GM10847 (cell line): Measurements from ENCODE around the gene PIAS1.

Experiments
- POLR2A ChIP-seq: IDR thresholded peaks from 2 replicates; pipeline ENCODE4 v1.6.1; 2011; ENCODE audit not compliant: insufficient read length; ENCODE audit errors: extremely low read depth

PIAS1 gene

DNA sequence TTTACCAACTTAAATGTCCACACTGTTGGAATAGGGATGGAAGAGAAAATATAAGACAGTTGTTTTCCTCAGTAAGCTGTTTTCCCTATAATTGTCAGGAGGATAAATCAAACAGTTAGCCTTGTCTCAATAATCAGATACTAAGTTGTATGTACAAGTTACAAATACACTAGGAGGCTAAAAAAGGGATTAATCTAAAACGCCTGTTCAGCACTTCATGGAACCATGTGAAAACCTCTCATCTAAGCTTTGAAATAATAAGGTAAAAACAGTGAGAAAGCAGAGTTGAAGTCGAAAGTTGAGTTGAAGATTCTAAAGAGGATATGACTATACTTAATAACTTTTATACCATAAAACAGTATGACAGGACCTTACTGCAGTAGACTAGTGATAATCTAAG is 89.0 kb downstream of the PIAS1 start:
- TF ChIP-seq POLR2A = no peak

DNA sequence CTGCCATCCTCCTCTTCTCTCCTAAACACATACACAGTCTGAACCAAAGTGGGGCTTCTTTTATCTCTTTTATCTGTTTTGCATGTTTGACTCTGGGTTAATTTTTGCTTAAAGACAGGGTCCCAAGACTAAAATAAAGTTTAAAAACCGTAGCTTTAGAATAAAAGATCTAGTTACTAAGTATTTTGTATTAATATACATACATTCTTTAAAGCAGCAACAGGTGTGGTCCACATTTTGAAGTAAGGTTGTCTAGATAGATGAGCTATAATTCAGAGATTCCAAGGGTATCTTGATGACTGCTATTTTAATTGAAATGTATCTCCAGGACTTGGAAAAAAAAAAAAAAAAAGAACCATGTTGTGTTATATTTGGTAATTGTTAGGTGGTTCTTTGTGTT is 89.7 kb downstream of the PIAS1 start:
- TF ChIP-seq POLR2A = no peak

DNA sequence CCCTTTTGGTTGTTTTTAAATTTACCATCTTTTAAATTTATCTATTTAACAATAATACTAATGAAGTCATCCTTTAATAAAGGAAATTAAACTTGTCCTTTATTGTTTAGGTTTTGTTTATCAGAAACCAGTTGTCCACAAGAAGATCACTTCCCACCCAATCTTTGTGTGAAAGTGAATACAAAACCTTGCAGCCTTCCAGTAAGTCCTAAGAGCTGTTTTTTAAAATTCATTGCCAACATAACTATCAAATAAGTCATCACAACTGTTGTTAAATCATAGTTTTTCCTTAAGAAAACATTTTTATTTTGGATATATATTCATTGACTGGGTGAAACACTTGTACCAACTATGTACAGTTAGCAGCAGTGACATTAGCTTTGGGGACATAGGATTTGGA is 91.6 kb downstream of the PIAS1 start:
- TF ChIP-seq POLR2A = no peak

DNA sequence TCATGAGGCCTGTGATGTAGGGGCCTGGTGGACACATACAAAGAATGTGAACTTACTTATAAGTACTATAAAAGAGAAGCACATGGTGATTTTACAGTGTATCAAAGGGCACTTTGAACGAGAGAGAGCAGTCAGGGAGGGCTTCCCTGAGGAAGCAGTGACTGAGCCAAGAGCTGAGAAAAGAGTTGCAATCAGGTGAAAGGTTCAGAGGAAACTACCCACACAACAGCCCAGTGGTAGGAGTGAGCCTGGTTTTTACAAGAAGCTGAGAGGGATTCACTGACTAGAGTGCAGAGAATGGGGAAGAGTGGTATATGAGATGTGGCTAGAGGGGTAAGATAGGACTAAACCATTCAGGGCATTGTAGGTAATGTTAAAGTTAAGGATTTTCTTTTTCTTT is 93.9 kb downstream of the PIAS1 start:
- no peak for TF ChIP-seq POLR2A

DNA sequence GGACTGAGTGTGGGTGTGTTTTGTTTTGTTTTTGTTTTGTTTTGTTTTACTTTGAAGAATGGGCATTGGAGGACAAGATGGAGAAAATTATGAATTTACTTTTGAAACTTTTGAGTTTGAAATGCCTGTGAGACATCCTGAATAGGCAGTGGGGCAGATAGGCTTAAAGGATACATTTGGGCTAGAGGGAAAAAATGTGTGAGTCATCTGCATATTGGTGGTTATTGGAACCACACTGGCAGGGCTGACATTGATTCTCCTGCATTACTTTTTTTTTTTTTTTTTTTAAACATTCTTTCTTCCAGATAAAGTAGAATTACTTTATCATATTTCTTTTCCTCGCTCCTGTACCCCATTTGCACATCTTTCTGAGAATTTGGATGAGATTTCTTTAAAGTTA is 94.9 kb downstream of the PIAS1 start:
- no peak for TF ChIP-seq POLR2A

DNA sequence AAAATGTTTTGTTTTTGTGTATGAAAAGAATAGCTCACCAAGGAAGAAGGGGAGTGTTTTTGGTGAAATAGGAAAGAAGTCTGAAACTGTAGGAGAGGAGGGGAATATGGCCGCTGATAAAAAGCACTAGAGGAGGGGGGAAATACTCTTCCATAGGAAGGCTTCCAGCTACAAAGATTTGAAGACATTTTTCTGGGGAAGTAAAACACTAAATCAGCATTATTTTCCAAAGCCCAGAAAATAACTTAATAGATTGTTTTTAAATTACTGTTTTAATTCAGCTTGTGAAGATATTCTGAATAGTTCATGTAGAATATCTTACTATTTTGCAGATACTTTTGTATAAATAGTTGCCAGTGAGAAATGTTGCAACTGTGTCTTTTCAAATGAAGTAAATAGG is 96.1 kb downstream of the PIAS1 start:
- no peak for TF ChIP-seq POLR2A

DNA sequence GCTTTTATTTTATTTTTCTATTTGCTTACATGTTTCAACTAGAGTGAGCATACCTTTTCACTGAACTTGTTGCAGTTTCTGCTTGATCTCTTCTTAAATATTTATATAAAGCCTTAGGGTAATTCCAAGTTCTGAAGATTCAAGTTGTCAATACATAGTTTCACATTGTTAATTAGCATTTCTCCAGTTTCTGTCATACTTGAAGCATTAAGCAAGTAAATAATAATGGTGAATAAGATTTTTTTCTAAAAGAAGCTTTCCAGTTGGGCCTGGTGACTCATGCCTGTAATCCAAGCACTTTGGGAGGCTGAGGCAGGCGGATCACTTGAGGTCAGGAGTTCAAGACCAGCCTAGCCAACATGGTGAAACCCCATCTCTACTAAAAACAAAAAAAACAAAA is 97.2 kb downstream of the PIAS1 start:
- no peak for TF ChIP-seq POLR2A

DNA sequence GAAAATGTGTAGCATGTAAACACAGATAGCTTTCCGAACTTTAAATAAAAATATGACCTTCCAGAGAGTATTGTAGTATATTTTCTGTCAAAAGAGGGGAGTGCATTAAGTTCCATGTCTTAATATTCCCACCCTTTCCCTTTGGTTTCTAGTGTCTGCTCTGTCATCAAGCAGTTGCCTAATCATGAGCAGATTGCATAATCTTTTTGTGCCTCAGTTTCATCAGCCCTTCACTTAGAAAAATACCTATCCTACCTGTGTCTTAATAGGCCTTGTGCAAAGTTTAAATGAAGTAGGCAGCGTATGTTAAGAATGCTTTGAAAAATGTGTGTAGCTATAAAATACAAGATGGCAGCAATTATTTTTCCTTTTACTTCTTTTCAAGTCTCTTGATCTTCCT is 98.2 kb downstream of the PIAS1 start:
- TF ChIP-seq POLR2A = no peak

DNA sequence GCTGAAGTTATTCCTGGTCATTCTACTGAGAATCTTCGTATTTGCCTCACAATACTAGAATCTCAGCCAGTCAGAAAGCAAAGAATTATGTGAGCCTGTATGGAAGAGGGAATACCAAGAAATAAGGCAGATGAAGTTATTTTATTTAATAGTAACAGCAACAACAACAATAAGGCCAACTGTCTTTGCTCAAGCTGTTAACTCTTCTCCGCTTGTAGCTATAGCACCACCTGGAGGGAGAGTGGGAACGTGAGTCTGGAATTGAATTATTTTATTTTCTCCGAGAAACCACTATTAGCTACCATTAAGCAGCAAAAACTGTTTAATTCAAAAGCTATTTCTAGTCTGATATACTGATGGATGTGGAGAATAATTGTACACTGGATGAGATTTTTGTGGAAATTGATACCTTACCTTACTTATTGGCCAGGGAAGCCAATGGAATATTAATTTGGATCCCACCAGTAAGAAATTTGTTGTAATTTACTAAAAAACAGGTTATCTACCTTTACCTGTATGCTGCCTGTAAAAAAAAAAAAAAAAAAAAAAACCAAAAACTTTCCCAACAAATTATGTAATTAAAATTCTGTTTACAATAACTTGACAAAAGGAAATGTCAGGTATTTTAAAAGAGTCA is 100.9 kb downstream of the PIAS1 start:
- no peak for TF ChIP-seq POLR2A

DNA sequence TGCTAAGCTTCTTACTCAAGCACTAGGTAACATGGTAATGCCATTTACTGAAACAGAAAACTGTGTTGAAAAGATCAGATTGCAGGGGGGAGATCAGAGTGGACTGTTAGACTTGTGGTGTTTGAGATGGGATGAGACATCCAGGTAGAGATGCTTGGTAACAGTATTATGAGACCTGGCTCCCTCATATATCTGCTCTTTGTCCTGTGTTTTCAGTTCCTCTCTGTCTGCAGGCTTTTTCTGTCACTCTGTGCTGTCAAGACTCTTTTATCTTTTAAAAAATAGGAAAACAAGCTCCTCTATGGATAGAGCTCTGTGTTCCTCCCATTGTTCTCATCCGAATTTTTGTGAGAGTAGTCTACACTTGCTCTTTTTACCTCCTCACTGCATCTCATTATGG is 103.0 kb downstream of the PIAS1 start:
- no peak for TF ChIP-seq POLR2A

DNA sequence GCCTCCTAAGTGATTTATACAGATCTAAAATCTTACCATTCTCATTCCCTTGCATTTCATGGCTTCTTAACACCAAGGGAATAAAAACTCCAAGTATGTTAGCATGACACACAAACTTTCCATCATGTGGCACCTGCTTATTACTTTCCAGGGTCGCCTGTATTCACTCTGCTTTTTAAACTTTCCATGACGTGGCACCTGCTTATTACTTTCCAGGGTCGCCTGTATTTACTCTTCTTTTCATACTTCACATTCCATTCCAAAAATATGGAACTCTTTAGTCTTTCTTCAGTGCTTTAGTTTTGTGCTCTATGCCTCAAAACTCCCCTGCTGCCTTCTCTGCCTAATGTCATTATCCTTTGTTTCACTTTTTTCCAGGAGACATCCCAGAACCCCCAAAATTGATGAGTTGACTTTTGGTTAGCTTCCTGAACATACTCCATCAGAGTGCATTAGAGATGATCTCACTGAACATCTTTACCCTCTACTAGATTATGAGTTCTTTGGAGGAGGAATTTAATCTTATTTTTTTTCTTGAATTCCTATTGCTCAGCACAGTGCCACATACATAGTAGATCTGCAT is 104.0 kb downstream of the PIAS1 start:
- no peak for TF ChIP-seq POLR2A

DNA sequence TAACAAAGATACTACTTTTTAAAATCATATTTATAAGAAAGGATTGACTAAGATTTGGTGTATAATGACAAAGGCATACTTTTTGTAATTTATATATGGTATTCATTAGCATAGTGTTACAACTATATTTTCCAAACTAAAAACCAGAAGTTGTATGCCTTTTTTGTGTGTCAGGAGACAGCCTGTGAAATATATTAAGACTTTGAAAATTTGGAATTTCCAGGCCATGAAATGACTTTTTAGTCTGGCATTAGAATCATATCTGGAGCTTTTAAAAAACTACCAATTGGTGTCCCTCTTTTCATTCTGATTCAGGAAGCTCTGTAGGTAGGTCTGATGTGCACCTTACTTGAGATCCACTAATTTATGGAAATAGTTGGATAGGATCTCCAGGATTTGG is 109.1 kb downstream of the PIAS1 start:
- no peak for TF ChIP-seq POLR2A

DNA sequence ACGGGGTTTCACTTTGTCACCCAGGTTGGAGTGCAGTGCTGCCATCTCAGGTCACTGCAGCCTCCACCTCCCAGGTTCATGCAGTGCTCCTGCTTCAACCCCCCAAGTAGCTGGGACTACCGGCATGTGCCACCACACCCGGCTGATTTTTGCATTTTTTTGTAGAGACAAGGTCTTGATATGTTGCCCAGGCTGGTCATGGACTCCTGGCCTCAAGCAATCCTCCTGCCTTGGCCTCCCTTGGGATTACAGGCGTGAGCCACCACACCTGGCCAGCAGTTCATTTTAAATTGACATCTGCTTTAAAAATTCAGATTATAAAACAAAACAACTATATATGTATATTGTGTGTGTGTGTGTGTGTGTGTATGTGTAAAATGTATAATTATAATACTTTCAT is 112.7 kb downstream of the PIAS1 start:
- TF ChIP-seq POLR2A = no peak

DNA sequence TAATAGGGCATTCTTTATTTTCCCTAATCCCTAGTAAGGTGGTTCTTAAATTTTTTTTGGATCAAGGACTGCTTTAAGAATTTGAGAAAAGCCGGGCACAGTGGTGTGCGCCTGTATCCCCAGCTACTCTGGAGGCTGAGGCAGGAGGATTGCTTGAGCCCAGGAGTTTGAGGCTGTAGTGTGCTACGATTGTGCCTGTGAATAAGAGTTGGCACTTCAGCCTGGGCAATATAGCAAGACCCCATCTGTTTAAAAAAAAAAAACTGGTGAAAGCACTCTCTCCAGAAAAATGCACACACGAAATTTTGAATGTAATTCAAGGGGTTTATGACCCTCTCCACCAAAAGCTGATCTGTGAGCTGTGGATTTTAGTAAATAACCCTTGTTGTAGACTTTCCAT is 119.0 kb downstream of the PIAS1 start:
- no peak for TF ChIP-seq POLR2A

DNA sequence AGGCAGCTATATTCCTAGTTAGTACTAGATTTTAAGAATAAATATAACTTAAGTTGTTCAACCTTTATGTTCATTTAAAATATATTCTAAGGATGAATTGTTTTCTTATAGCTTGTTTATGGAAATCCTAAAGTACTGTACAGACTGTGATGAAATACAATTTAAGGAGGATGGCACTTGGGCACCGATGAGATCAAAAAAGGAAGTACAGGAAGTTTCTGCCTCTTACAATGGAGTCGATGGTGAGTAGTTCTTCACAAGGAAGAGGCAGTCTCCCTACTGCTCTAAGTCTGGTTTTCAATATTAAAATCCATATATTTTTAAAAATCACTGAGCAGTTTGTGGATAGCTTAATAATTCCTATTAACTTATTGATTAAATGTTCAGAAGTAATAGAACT is 121.4 kb downstream of the PIAS1 start:
- TF ChIP-seq POLR2A = no peak

DNA sequence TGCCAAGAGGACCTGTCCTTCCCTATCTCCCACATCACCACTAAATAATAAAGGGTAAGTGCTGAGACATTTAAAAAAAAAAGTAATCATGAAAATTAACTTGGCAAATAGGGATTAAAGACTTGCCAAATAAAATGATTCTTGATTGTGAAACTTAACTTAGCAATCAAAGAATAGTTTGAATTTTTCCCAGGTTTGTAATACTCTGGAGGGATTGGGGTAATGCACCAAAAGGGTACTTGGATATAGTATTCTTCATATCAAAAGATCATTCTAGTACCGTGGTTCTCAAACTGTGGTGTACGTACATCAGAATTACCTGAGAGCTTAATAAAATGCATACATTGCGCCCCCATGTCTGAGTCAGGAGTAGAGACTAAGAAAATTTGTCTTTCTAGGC is 122.5 kb downstream of the PIAS1 start:
- no peak for TF ChIP-seq POLR2A

DNA sequence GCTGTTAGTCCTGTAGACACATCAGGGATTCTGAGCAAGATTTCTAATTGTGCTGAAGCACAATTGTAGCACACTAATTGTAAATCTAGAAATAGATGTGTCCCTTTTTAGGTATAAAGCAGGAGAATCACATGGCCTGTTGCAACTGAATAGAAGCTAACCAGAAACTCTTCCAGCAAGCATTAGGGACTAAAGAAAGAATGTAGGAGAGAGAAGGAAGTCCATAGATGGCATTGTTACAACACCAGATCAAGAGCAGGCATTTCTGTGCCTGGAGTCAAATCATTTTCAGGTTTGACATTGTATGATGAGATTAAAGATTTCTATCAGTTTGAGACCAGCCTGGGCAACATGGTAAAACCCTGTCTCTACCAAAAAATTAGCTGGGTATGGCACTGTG is 123.6 kb downstream of the PIAS1 start:
- no peak for TF ChIP-seq POLR2A
